ENCODE measurements around the gene SYCP2L.

GRCh38 chr6:10843554-10843953 lies 43.3 kb upstream of the SYCP2L start:
- TF ChIP-seq POLR2A (IDR thresholded peaks at IDR 0.05) (no peak), CTCF (IDR thresholded peaks at IDR 0.05) (no peak)
